ENCODE measurements around the gene ZNF580. TPM values are rescaled to one million over a fixed set of nuclear protein-coding genes. Genes with fewer than 3 reads are reported as not detected.

The ZNF580 gene
- total and polyA plus RNA-seq, 9 of the 15 experiments (the other 6 are each of a cell fraction or from before 2014, with no cell fraction given): 2.3 to 47.4 (median 6.0) TPM

- TF ChIP-seq TCF7L2 (IDR thresholded peaks at IDR 0.05; ENCODE audit: low read depth, low read length): no peak
- no peak for TF ChIP-seq POLR3G (IDR thresholded peaks at IDR 0.05; ENCODE audit: extremely low read depth, insufficient read length, insufficient replicate concordance)
- TF ChIP-seq ZNF224 (CRISPR knock-in tag; IDR thresholded peaks at IDR 0.05): no peak
- peak; percentile 39 to 75; a peak in 3 of 4 replicates for TF ChIP-seq MAZ (CRISPR knock-in tag; conservative IDR thresholded peaks at IDR 0.05 in 1 of 2, IDR thresholded peaks at IDR 0.05 in 1 of 2)
- TF ChIP-seq, protein P1, sequence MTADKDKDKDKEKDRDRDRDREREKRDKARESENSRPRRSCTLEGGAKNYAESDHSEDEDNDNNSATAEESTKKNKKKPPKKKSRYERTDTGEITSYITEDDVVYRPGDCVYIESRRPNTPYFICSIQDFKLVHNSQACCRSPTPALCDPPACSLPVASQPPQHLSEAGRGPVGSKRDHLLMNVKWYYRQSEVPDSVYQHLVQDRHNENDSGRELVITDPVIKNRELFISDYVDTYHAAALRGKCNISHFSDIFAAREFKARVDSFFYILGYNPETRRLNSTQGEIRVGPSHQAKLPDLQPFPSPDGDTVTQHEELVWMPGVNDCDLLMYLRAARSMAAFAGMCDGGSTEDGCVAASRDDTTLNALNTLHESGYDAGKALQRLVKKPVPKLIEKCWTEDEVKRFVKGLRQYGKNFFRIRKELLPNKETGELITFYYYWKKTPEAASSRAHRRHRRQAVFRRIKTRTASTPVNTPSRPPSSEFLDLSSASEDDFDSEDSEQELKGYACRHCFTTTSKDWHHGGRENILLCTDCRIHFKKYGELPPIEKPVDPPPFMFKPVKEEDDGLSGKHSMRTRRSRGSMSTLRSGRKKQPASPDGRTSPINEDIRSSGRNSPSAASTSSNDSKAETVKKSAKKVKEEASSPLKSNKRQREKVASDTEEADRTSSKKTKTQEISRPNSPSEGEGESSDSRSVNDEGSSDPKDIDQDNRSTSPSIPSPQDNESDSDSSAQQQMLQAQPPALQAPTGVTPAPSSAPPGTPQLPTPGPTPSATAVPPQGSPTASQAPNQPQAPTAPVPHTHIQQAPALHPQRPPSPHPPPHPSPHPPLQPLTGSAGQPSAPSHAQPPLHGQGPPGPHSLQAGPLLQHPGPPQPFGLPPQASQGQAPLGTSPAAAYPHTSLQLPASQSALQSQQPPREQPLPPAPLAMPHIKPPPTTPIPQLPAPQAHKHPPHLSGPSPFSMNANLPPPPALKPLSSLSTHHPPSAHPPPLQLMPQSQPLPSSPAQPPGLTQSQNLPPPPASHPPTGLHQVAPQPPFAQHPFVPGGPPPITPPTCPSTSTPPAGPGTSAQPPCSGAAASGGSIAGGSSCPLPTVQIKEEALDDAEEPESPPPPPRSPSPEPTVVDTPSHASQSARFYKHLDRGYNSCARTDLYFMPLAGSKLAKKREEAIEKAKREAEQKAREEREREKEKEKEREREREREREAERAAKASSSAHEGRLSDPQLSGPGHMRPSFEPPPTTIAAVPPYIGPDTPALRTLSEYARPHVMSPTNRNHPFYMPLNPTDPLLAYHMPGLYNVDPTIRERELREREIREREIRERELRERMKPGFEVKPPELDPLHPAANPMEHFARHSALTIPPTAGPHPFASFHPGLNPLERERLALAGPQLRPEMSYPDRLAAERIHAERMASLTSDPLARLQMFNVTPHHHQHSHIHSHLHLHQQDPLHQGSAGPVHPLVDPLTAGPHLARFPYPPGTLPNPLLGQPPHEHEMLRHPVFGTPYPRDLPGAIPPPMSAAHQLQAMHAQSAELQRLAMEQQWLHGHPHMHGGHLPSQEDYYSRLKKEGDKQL (CRISPR knock-in tag; IDR thresholded peaks at IDR 0.05; ENCODE audit: borderline replicate concordance): no peak
- no peak for TF ChIP-seq ESRRB (CRISPR knock-in tag; IDR thresholded peaks at IDR 0.05; ENCODE audit: borderline replicate concordance)
- peak; percentile 91 for TF ChIP-seq SUPT5H (IDR thresholded peaks at IDR 0.05)
- TF ChIP-seq, protein P2, sequence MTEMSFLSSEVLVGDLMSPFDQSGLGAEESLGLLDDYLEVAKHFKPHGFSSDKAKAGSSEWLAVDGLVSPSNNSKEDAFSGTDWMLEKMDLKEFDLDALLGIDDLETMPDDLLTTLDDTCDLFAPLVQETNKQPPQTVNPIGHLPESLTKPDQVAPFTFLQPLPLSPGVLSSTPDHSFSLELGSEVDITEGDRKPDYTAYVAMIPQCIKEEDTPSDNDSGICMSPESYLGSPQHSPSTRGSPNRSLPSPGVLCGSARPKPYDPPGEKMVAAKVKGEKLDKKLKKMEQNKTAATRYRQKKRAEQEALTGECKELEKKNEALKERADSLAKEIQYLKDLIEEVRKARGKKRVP (CRISPR knock-in tag; IDR thresholded peaks at IDR 0.05): no peak
- no peak for TF ChIP-seq THRAP3 (IDR thresholded peaks at IDR 0.05; ENCODE audit: borderline replicate concordance)
- TF ChIP-seq EHMT2 (IDR thresholded peaks at IDR 0.05): no peak
- TF ChIP-seq BCLAF1 (IDR thresholded peaks at IDR 0.05; ENCODE audit: borderline replicate concordance in 1 of 2, control insufficient read depth in 1 of 2, low read depth in 2 of 2, low read length in 1 of 2): no peak
- no peak for TF ChIP-seq CREBBP (IDR thresholded peaks at IDR 0.05; ENCODE audit: low read depth, low read length)
- TF ChIP-seq GTF2E2 (tag; IDR thresholded peaks at IDR 0.05): no peak; the same call in 1 of the 2 replicates
- peak; percentile 67 for TF ChIP-seq VEZF1 (CRISPR knock-in tag; IDR thresholded peaks at IDR 0.05)
Observed at GRCh38 chr19:55624109-55625003, 16.4 kb upstream of the ZNF580 start, which contains the start of gene ZNF784 (continued).
